K562 (cell line): ENCODE results near the gene PNCK. TPM values are rescaled to one million over a fixed set of nuclear protein-coding genes. Genes with fewer than 3 reads are reported as not detected.

ENCODE experiments used
- BDP1 ChIP-seq: IDR thresholded peaks from 3 replicates; pipeline ENCODE4 v1.6.1; 2011; ENCODE audit not compliant: insufficient read length, insufficient read depth
- CEBPZ ChIP-seq: fragments of 150-350 bp; IDR thresholded peaks from 2 replicates; pipeline ENCODE4 v1.6.1; 2014; ENCODE audit warnings: low read depth, mild to moderate bottlenecking, low read length, borderline replicate concordance
- CHD1 ChIP-seq: fragments of 200-600 bp; sonication (generic); IDR thresholded peaks from one replicate; pipeline ENCODE4 v1.6.1; 2012; ENCODE audit warnings: mild to moderate bottlenecking, moderate library complexity, low read length, inconsistent platforms
- ESRRB ChIP-seq: fragments of 250-450 bp; sonication (Bioruptor Pico); IDR thresholded peaks from 2 replicates; pipeline ENCODE4 v1.5.0; 2020; ENCODE audit warnings: mild to moderate bottlenecking, moderate library complexity, borderline replicate concordance
- FOXO4 ChIP-seq: fragments of 450-650 bp; formaldehyde crosslinking; IDR thresholded peaks from 2 replicates; pipeline ENCODE4 v1.4.0; 2020; ENCODE audit warnings: mild to moderate bottlenecking, moderate library complexity
- PHF8 ChIP-seq: fragments of 200-600 bp; sonication (generic); IDR thresholded peaks from 2 replicates; pipeline ENCODE4 v1.6.1; 2012; ENCODE audit warnings: mixed run types, mild to moderate bottlenecking, inconsistent platforms, low read length, moderate library complexity, borderline replicate concordance
- POLR2B ChIP-seq: fragments of 450-650 bp; IDR thresholded peaks from 2 replicates; pipeline ENCODE4 v1.6.1; 2018; ENCODE audit warnings: low read depth; ENCODE audit not compliant: partially characterized antibody
- POLR2G ChIP-seq: fragments of 200-400 bp; formaldehyde crosslinking; IDR thresholded peaks from 2 replicates; pipeline ENCODE4 v1.6.1; 2017; ENCODE audit warnings: low read depth, mild to moderate bottlenecking, antibody characterized with exemption, low read length, moderate library complexity
- SIX5 ChIP-seq, 2 experiments: IDR thresholded peaks; 2 replicates each; pipeline ENCODE4 v1.6.1; 2011; ENCODE audit warnings: low read length in 2 of 2, borderline replicate concordance in 1 of 2, low read depth in 1 of 2, mild to moderate bottlenecking in 1 of 2, moderate library complexity in 1 of 2; ENCODE audit not compliant: insufficient read depth in 1 of 2
- TEAD4 ChIP-seq, 2 experiments: sonication (generic) in 1 of 2; formaldehyde crosslinking in 1 of 2; IDR thresholded peaks; 2 replicates each; pipeline versions ENCODE4 v1.6.1 to v1.8.0; 2012 to 2022; ENCODE audit warnings: borderline replicate concordance in 1 of 2, inconsistent platforms in 1 of 2, low read length in 1 of 2, mild to moderate bottlenecking in 1 of 2, missing genetic modification reagents in 1 of 2
- ZBTB33 ChIP-seq: sonication (generic); formaldehyde crosslinking; IDR thresholded peaks from 2 replicates; pipeline ENCODE4 v1.8.1; 2023; ENCODE audit warnings: mild to moderate bottlenecking, missing genetic modification reagents
- ZNF253 ChIP-seq: fragments of 250-450 bp; sonication (Bioruptor Pico); conservative IDR thresholded peaks from 2 replicates; pipeline ENCODE4 v1.6.1; 2021; ENCODE audit warnings: mild to moderate bottlenecking
- ZNF282 ChIP-seq: sonication (generic); formaldehyde crosslinking; IDR thresholded peaks from 2 replicates; pipeline ENCODE4 v1.8.1; 2023; ENCODE audit warnings: missing genetic modification reagents
- ZNF583 ChIP-seq: fragments of 250-450 bp; sonication (Bioruptor Pico); IDR thresholded peaks from 2 replicates; pipeline ENCODE4 v1.4.0; 2020
- polyA plus RNA-seq, 8 experiments: library from polyadenylated mRNA; depleted of rRNA in 4 of 8; stranded (reverse) in 5 of 8; unstranded in 3 of 8; fragments of >200 nt; fragmentation: Nextera tagmentation in 2 of 8; fragmentation: Illumina TruSeq in 1 of 8; extraction: Ambion mirVana in 2 of 8; extraction: Trizol in 1 of 8; gene quantifications; 2 replicates each; pipeline versions ENCODE4 v1.2.1 to v1.2.3, GENCODE V29; 2011 to 2014; ENCODE audit warnings: inconsistent platforms in 1 of 8, missing spikeins in 1 of 8
- total RNA-seq, 7 experiments: library from RNA; depleted of rRNA in 6 of 7; stranded (reverse); fragments of >200 nt in 6 of 7; fragmentation: Illumina TruSeq in 2 of 7; extraction: Trizol in 2 of 7; gene quantifications; 2 replicates each; pipeline versions ENCODE4 v1.2.1 to v1.2.3, GENCODE V29; 2011 to 2021; ENCODE audit warnings: low replicate concordance in 1 of 7

The PNCK gene
- total and polyA plus RNA-seq, 9 of the 15 experiments (the other 6 are each of a cell fraction or from before 2014, with no cell fraction given) = 0.13 to 7.5 (median 1.2) TPM; not detected in 1

GRCh38 chrX:153689654-153690465 lies 16.2 kb upstream of the PNCK start (continued):
- TF ChIP-seq CHD1 (peak; percentile 67), BDP1 (no peak), ZNF253 (CRISPR knock-in tag) (no peak), POLR2G (peak; percentile 76; the same call in 1 of the 2 replicates), ZNF583 (no peak), TEAD4 (IDR thresholded peaks at IDR 0.05; ENCODE audit: low read length) (peak; percentile 38; the same call in 1 of the 2 replicates), TEAD4 (CRISPR knock-in tag; IDR thresholded peaks at IDR 0.05; ENCODE audit: borderline replicate concordance) (no peak), FOXO4 (no peak), PHF8 (0 out of 2 replicates have a peak, but pooled peaks have one; percentile 5), CEBPZ (no peak), ESRRB (CRISPR knock-in tag) (no peak), POLR2B (no peak), ZBTB33 (no peak), SIX5 (IDR thresholded peaks at IDR 0.05; ENCODE audit: borderline replicate concordance in 1 of 2, insufficient read depth in 1 of 2, low read depth in 1 of 2, low read length in 2 of 2) (no peak), ZNF282 (CRISPR knock-in tag) (no peak)
